Lower leg skin (tissue), 4 donors: Measurements from ENCODE around the gene MRPL49. TPM values are rescaled to one million over a fixed set of nuclear protein-coding genes. Genes with fewer than 3 reads are reported as not detected.

Experiments used
- DNase-seq, 2 donors: peaks; one replicate each; pipeline ENCODE4 v3.0.0-alpha.2; 2019; ENCODE audit warnings: low spot score in 2 of 2
- H3K4me3 ChIP-seq: fragments of 200-600 bp; sonication (generic); 2 replicates; pipeline ENCODE4 v1.5.1; 2017; ENCODE audit warnings: mild to moderate bottlenecking, low read depth; ENCODE audit not compliant: poor library complexity, severe bottlenecking
- CTCF ChIP-seq, 3 donors: fragments of 450-650 bp; IDR thresholded peaks; one replicate each; pipeline ENCODE4 v1.5.1; 2016; ENCODE audit warnings: antibody characterized with exemption in 3 of 3, mild to moderate bottlenecking in 3 of 3, moderate library complexity in 2 of 3
- POLR2A ChIP-seq, 2 donors: fragments of 450-650 bp; IDR thresholded peaks; one replicate each; pipeline ENCODE4 v1.6.1; 2016 to 2017; ENCODE audit warnings: antibody characterized with exemption in 2 of 2, mild to moderate bottlenecking in 1 of 2, moderate library complexity in 1 of 2
- WGBS, 2 donors: methylation state at CpG; one replicate each; pipeline ENCODE4 v1.1.5; 2018; 5-methylcytosine and 5-hydroxymethylcytosine counted together
- intact Hi-C: fragments of 100-400 bp; cut with DNase I; formaldehyde crosslinking; loops from one replicate; pipeline ENCODE4 v1.15.0; 2023; ENCODE audit warnings: low total_unique reads
- total RNA-seq, 4 donors: library from RNA; depleted of rRNA; stranded (reverse); fragments of >200 nt; gene quantifications; one replicate each; pipeline ENCODE4 v1.1.0, GENCODE V29; 2016

MRPL49 gene
- total RNA-seq, 4 donors from 2014 or later, result 61.0 to 107 (median 82.4) TPM

- intact Hi-C loops, result no loop called here
- WGBS, 2 donors, result 35 to 39% methylated on average over 17 to 18 of the region's 18 CpGs
- H3K4me3 ChIP-seq, result peak overlapping the region; percentile 72
- TF ChIP-seq POLR2A (IDR thresholded peaks at IDR 0.05) (no peak), CTCF (IDR thresholded peaks at IDR 0.05) (no peak)
- no peak for DNase-seq
Measured at GRCh38 chr11:65132988-65133700, 11.0 kb downstream of the MRPL49 start.

GRCh38 chr11:65133724-65134123 lies 11.6 kb downstream of the MRPL49 start:
- H3K4me3 ChIP-seq, result peak overlapping the region; percentile 72
- intact Hi-C loops, result no loop called here
- TF ChIP-seq POLR2A (IDR thresholded peaks at IDR 0.05), result no peak
- TF ChIP-seq CTCF (IDR thresholded peaks at IDR 0.05), result no peak
- no peak for DNase-seq
- WGBS, 2 donors, result 1 to 3% methylated on average over 17 to 18 of the region's 20 CpGs

GRCh38 chr11:65134240-65134951 lies 12.3 kb downstream of the MRPL49 start, which contains the start of gene SYVN1:
Gene SYVN1 (minus strand): TSS chr11:65134519. CDS start chr11:65133601, 918 bp downstream.
- H3K4me3 ChIP-seq, result peak within 1 kb of the TSS; percentile 72
- 0% methylated on average over 41 to 59 of the region's 60 CpGs for WGBS, 2 donors
- DNase-seq, result peak; percentile 89 to 98
- no peak for TF ChIP-seq CTCF (IDR thresholded peaks at IDR 0.05)
- peak in 1 of 2 donors; percentile 91 for TF ChIP-seq POLR2A (IDR thresholded peaks at IDR 0.05)
- intact Hi-C loops, result no loop called here

- TF ChIP-seq POLR2A (IDR thresholded peaks at IDR 0.05) (no peak), CTCF (IDR thresholded peaks at IDR 0.05) (no peak)
- peak; percentile 92 to 97 for DNase-seq
- WGBS, 2 donors, result 1 to 3% methylated on average over 24 of the region's 24 CpGs
- peak overlapping the region; percentile 72 for H3K4me3 ChIP-seq
- intact Hi-C loops, result no loop called here
Measured at GRCh38 chr11:65134952-65135632, 13.0 kb downstream of the MRPL49 start.

GRCh38 chr11:65135633-65136145 lies 13.6 kb downstream of the MRPL49 start:
- 44 to 56% methylated on average over 11 of the region's 11 CpGs for WGBS, 2 donors
- TF ChIP-seq CTCF (IDR thresholded peaks at IDR 0.05), result no peak
- TF ChIP-seq POLR2A (IDR thresholded peaks at IDR 0.05), result no peak
- H3K4me3 ChIP-seq, result no peak overlapping the region
- intact Hi-C loops, result no loop called here
- no peak for DNase-seq
